ENCODE measurements around the gene CEP97.
A peak's percentile ranks its signal among the peaks of the same experiment; 100 is the strongest.
"Not testable (repeated sequence)": the region's sequence is repeated elsewhere in the genome, so short reads cannot be mapped to it uniquely, and the experiment has no call there.

Gene CEP97

DNA sequence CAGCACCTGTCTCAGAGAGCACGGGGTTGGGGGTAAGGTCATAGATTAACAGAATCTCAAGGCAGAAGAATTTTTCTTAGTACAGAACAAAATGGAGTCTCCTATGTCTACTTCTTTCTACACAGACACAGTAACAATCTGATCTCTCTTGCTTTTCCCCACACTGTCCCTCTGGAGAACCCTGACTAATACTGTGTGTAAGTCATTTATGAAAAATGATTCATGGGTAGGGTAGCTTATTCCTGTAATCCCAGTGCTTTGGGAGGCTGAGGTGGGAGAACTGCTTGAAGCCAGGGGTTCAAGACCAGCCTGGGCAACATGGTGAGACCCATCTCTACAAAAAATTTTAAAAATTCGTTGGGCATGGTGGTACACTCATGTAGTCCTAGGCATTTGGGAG is 19.8 kb upstream of the CEP97 start:
- not testable (repeated sequence) for DNase-seq

DNA sequence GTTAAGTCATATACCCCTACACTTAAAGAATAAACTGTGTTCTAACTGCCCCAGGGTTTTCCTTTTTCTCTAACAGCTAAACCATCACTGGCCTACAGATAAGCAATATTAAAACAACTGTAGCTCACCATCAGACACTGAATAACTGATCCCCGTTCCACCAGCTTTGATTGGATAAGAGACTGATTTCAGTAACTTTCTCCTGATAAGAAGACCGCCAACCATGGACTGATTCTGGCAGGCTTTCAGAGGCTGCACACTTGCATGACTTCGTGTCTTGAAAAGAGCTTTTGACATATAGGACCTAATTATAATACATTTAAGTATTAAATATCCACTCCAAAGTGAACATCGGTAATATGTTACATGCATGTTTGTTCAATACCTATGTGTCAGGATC is 15.3 kb upstream of the CEP97 start:
- DNase-seq: no peak

DNA sequence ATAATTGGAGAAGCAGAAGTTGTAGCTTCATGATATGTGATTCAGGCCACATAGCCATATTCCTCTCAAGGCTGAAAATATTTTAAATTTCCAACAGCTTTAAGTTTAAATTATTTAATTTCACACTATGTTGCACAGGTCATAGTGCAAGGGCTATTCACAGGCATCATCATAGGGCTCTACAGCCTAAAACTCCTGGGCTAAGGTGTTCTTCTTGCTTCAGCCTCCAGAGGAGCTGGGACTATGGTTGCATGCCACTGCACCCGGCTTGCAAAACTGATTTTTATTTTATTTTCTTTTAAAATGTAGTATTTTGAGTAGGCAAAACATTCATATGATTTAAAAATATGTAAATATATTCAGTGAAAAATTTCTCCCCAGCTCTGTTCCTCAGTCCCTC is 6.0 kb upstream of the CEP97 start:
- no peak for DNase-seq

DNA sequence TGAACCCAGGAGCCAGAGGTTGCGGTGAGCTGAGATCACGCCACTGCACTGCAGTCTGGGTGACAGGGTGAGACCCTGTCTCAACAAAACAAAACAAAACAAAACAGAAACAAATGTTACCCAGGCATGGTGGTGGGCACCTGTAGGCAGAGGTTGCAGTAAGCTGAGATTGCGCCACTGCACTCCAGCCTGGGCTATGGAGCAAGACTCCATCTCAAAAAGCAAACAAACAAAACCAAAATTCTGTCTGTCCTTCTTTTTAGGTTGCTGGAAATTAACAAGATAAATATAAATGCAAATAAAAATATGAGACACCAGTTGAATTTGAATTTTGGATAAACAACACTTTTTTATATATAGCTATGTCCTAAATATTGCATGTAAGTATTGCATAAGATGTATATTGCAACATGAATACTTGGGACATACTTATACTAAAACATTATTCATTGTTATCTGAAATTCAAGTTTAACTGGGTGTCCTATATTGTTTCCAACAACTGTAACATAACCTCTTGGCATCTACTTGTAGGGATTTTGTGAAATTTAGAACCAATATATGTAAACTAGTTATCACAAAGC is 4.7 kb upstream of the CEP97 start:
- DNase-seq: no peak

DNA sequence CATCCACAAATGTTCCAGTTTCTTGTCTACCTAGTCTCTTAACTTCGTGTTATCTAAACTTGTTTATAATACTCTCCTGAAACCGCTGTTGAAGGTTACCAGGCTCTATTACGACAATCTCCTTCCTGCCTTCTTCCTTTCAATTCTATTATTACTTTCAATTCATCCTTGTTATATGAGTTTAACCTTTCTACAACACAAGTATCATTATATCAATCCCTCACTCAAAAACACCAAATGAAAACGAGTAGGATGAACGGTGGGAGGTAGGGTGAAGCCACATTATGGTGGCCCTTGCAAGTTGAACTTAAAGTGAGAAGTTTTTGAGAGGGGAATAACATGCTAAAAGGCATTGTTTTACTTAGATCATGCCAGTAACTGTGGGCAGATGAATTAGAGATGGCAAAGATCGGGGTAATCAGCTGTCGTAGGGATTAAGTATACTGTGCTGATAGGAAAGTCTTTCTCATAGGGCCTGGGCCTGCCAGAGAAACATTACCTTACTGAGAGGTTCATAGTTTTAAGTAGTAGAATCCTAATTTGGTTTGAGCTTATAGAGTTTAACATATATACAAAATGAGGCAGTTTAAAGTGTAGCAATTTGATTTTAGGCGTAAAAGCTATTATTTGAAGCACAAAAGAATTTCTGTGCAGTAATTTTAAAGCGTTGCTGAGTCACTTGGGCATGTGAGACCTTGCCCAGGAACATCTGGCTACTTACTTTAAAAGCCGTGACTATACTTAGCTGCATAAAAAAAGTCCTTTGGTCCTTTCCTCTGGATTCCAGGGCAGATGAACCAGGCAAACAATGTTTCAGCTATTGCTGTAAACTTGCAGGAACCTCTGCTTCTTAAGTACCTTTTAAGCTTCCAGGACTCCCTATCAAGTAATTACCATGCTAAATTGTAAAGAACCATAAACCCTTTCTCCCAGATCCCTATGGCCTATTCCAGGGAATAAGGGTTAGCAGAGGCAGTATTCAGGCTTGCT is 3.3 kb upstream of the CEP97 start:
- DNase-seq: no peak

DNA sequence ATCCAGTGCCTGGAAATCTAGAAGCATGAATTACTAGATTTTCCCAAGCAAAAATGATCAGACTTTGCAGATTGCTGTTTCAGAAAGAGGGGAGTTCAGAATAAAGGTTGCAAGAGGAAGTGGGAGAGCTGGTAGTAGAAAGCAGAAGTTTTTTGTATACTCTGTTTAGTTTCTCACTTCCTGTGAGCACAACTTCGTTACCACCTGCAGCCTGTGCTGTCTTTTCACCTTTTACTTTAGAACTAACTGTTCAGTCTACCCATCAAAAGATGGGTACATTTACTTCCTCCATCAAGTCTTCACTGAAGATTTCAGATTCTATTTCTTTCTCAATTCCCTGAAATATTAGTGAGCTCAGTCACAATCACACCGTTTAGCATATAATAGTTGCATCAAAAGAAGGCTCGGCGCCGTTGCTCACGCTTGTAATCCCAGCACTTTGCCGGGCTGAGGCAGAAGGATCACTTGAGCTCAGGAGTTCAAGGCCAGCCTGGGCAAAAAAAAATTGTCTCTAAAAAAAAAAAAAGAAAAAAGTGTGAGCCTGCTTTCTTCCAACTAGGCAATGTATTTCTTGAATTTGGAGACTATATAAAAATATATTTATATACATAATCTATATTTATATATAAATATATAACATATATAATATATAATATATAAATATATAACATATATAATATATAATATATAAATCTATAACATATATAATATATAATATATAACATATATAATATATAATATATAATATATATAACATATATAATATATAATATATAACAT is 1.8 kb upstream of the CEP97 start:
- DNase-seq: no peak

DNA sequence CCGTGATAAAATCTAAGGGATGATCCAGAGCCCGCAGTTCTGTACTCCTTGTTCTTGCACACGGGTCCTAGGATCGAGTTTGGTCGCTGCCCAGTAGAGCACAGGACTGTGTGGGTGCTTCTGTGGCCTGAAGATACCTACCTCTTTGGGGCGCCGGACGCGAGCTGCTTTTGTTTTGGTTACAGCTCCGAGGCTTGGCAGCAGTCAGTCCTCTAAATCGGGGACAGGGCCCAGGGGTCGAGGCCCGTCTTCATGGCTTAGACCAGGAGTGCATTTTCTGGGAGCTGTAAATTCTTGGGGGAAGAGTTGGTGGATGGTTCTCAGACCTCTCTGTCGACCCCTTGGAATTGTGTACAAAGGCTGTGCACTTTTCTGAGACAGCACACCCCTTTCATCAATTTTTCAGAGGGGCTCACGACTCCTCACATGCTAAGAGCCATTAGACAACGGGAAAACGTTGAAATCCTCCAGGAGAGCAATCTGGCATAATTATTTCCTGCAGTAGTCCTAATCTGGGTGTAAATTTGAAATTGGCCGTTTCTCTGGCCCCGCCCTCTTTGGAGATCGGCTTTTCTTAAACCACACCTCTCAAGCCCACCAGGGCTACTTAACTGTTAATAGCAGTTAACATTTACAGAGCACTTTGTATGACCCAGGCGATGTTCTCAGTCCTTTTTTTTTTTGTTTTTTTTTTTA is 928 bp downstream of the CEP97 start:
- DNase-seq: peak; percentile 46

DNA sequence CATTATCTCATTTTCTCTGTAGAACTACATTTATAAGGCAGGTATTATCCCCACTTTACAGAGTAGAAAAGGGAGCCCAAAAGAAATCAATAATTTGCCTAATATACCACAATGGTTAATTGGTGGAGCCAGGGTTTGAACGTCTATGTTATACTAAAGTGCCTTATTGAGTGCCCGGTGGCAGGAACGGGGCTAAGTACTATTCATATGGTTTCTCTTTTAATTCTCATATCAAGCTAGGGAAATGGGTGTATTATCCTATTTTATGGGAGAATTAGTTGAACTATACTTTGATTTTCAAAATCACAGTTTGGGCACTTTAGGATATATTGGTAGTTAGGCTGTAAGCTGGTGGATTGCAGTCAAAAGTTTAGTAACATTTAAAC is 1.5 kb downstream of the CEP97 start:
- DNase-seq: no peak

DNA sequence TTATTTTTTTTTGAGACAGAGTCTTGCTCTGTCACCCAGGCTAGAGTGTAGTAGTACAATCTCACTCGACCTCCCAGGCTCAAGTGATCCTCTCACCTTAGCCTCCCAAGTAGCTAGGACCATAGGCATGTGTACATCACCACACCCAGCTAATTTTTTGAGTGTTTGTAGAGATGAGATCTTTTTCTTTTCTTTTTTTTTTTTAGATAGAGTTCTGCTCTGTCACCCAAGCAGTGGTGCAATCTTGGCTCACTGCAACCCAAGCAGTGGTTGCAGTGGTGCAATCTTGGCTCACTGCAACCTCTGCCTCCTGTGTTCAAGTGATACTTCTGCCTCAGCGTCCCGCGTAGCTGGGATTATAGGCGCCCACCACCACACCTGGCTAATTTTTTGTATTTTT is 5.2 kb downstream of the CEP97 start:
- DNase-seq: no peak

DNA sequence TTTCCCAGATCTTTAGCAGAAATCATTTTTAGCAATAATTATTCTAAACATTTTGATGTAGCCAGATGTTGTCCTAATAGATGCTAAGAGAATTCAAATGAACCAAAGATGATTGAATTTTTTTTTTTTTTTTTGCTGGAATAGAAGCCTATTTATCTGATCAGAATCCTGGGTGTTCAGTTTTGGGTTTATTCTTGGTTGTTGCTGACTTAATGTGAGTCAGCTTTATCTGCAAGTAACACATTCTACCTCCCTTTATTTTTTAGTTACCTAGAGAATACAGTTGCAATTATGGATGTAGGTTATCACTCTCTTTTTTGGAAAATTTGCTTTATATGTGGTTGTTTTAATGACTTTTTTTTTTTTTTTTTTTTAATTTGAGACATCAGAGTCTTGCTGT is 6.4 kb downstream of the CEP97 start:
- no peak for DNase-seq

DNA sequence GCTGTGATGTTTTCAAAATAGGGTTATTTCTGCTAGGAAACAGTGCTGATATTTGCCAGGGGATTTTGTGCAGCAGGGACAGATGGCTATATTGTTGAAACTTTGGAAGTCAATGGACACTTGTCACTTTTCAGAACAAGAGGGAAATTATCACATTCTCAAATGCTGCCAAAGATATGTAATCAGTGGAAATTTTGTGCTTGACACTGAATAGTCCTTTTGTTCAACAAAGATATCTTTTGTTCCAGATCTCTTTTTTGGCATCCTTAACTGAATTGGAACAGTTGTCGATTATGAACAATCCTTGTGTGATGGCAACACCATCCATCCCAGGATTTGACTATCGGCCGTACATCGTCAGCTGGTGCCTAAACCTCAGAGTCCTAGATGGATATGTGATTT is 7.8 kb downstream of the CEP97 start:
- DNase-seq: no peak

DNA sequence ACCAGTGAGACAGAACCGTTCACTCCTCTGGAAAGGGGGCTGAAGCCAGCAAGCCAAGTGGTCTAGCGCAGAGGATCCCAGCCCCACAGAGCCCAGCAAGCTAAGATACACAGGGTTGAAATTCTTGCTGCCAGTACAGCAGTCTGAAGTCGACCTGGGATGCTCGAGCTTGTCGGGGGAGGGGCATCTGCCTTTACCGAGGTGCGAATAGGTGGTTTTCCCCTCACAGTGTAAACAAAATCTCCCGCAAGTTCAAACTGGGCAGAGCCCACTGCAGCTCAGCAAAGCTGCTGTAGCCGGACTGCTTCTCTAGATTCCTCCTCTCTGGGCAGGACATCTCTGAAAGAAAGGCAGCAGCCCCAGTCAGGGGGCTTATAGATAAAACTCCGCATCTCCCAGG is 11.4 kb downstream of the CEP97 start:
- no peak for DNase-seq

DNA sequence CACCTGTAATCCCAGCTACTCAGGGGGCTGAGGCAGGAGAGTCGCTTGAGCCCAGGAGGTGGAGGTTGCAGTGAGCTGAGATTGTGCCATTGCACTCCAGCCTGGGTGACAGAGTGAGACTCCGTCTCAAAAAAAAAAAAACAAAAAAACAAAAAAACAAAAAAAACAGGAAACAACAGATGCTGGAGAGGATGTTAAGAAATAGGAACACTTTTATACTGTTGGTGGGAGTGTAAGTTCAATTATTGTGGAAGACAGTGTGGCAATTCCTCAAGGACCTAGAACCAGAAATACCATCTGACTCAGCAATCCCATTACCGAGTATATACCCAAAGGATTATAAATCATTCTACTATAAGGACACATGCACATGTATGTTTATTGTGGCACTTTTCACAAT is 17.5 kb downstream of the CEP97 start:
- not testable (repeated sequence) for DNase-seq

DNA sequence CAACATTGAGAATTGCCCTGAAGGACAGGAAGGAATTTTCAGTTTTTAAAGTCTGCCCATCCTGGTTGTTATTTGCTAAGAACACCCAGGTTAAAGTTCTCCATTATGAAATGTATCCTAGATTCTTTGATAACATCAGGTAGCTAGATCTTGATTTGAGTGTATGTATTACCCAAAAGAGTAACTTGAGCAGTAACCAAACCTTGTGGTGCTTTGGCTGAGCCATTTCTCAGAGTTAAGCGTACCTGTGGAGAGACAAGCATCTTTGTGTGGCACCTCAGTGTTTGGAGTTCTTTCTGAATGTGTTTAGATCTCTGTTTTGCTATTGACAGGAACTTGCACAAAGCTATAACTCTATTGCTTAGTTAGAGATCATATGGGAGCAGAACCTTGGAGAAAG is 20.4 kb downstream of the CEP97 start:
- no peak for DNase-seq

DNA sequence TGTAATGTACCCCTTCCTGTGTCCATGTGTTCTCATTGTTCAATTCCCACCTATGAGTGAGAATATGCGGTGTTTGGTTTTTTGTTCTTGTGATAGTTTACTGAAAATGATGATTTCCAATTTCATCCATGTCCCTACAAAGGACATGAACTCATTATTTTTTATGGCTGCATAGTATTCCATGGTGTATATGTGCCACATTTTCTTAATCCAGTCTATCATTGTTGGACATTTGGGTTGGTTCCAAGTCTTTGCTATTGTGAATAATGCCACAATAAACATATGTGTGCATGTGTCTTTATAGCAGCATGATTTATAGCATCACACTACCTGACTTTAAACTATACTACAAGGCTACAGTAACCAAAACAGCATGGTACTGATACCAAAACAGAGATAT is 21.5 kb downstream of the CEP97 start:
- not testable (repeated sequence) for DNase-seq

DNA sequence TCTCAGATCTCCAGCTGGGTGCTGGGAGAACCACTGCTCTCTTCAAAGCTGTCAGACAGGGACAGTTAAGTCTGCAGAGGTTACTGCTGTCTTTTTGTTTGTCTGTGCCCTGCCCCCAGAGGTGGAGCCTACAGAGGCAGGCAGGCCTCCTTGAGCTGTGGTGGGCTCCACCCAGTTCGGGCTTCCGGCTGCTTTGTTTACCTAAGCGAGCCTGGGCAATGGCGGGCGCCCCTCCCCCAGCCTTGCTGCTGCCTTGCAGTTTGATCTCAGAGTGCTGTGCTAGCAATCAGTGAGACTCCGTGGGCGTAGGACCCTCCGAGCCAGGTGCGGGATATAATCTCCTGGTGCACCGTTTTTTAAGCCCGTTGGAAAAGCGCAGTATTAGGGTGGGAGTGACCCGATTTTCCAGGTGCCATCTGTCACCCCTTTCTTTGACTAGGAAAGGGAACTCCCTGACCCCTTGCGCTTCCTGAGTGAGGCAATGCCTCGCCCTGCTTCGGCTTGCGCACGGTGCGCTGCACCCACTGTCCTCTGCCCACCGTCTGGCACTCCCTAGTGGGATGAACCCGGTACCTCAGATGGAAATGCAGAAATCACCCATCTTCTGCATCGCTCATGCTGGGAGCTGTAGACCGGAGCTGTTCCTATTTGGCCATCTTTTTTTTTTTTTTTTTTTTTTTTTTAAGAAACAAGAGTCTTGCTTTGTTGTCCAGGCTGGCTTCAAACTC is 29.1 kb downstream of the CEP97 start:
- DNase-seq: peak; percentile 36

DNA sequence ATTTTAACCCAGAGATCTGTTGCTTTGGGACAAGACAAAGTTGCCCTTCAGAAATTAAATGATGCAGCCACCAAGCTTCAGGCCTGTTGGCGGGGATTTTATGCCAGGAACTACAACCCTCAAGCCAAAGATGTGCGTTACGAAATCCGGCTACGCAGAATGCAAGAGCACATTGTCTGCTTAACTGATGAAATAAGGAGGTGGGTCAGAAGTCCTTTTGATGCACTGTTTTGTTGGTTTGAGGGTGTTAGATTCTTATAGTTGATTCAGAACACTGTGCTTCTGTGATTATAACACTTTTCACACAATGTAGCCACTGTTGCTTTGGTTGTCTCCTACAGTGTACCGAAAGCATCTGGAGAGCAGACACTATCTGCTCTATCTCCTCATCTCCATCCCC is 33.8 kb downstream of the CEP97 start:
- DNase-seq: no peak

DNA sequence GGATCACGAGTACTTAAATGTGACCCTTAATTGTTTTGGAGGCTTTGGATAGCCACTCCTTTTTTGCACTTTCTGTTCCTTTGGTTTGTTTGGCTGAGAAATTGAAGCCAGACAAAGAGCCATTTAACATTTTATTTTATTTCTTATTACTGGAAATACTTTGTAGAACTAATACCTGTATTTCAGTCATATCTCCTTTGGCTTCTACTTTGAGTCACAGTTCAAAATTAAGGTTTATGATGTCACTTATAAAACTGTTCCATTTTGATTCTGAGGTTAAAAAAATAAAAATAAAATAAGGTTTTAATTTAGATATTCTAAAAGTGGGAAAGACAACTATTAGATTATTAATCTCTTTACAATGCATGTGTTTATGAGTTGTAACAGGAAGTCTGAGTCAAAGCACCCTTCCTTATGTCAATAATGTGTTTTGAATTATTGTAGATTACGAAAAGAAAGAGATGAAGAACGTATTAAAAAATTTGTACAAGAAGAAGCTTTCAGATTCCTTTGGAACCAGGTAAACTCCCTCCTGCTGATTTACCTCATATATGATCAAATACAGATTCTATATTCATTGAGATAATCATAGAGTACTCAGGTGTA is 37.7 kb downstream of the CEP97 start:
- no peak for DNase-seq

DNA sequence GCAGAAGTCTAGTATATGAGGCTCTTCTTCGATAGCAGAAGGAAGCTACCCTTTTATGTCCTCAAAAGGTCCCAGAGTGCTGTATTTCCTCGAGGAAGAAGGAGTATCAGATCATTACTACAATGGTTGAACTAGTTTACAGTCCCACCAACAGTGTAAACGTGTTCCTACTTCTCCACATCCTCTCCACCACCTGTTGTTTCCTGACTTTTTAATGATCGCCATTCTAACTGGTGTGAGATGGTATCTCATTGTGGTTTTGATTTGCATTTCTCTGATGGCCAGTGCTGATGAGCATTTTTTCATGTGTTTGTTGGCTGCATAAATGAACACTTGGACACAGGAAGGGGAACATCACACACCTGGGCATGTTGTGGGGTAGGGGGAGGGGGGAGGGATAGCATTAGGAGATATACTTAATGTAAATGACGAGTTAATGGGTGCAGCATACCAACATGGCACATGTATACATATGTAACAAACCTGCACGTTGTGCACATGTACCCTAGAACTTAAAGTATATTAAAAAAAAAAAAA is 53.4 kb downstream of the CEP97 start:
- not testable (repeated sequence) for DNase-seq

DNA sequence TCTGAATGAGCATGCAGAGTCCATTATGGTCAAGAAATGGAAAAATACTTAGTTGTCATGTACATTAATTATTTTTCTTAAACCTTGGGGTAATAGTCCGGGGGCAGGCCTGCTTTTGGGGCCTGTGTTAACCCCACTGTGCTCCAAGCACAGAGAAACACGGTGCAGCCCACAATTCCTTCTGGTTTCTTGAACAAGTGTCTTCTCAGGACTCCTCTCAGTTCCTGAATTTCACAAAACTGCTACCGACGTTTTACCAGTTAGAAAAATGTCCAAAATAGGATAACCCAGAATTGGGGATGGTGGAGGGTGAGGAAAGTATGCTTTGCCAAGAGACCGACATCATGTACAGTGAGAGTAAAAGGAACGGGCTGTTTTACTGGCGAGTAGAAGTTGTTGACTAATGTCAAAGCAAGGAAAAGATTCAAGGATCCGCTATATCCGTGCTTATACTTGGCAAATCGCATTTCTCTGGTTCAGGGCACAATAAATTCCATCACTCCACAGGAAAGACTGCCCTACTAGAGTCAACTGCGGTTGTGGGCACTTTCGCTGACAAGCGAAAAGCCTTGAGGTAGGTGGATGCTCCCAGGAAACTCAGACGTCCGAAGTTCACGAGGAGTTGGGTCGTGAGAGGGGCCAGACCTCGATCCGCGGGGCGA is 54.1 kb downstream of the CEP97 start:
- no peak for DNase-seq

All from activated T-cell treated with anti-CD3 and anti-CD28 coated beads, Interleukin-2, amount 50 U/mL, for 1 hour (primary cell).